ENCODE results near the gene ITGA5. TPM values are rescaled to one million over a fixed set of nuclear protein-coding genes. Genes with fewer than 3 reads are reported as not detected.

The ITGA5 gene
- total RNA-seq, 1 donor = 239 TPM

DNA sequence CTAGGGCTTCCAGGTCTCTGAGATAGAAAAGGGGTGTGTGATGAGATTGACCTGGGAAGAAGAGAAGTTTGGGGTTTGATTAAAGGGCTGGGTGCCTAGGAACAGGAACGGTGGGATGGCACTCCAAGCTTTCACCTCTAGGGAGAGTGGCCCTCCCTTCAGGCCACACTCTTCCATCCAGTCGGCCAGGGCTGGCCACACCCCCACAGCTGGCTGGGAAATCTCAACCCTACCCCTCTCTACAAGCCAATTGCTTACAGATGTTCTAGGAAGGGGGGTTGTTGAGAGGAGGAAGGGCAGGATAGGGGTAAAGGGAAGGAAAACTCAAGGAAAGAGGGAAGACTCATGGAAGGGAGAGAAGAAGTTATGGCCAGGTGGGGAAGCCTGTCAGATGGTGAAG, 6.6 kb upstream of the ITGA5 start:
- no peak overlapping the region for H3K4me3 ChIP-seq (ENCODE audit: low read depth, low read length)
- TF ChIP-seq, protein P1, sequence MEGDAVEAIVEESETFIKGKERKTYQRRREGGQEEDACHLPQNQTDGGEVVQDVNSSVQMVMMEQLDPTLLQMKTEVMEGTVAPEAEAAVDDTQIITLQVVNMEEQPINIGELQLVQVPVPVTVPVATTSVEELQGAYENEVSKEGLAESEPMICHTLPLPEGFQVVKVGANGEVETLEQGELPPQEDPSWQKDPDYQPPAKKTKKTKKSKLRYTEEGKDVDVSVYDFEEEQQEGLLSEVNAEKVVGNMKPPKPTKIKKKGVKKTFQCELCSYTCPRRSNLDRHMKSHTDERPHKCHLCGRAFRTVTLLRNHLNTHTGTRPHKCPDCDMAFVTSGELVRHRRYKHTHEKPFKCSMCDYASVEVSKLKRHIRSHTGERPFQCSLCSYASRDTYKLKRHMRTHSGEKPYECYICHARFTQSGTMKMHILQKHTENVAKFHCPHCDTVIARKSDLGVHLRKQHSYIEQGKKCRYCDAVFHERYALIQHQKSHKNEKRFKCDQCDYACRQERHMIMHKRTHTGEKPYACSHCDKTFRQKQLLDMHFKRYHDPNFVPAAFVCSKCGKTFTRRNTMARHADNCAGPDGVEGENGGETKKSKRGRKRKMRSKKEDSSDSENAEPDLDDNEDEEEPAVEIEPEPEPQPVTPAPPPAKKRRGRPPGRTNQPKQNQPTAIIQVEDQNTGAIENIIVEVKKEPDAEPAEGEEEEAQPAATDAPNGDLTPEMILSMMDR (IDR thresholded peaks at IDR 0.05; ENCODE audit: insufficient read depth, low read length) = no peak
- DNase-seq (ENCODE audit: low read depth) = peak; percentile 35

DNA sequence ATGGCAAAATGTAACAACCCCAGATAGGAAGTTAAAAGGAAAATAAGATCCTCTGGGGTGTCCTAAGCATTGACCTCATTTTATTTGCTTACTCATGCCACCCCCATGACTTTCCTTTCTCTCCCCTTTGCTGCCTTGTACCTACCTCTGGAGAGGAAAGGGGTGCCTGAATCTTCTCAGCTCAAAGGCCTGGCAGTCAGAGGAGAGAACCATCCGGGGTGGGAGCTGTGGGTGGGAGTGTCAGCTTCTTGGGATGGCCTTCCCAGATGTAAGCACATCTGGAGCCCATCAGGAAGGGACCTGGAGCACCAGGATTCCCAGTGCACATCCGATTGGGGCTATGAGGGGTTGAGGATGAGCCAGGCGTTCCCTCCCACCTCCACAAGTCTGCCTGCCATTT, 5.2 kb upstream of the ITGA5 start:
- TF ChIP-seq, protein P1 (IDR thresholded peaks at IDR 0.05; ENCODE audit: insufficient read depth, low read length) = no peak
- no peak overlapping the region for H3K4me3 ChIP-seq (ENCODE audit: low read depth, low read length)
- DNase-seq (ENCODE audit: low read depth) = no peak

DNA sequence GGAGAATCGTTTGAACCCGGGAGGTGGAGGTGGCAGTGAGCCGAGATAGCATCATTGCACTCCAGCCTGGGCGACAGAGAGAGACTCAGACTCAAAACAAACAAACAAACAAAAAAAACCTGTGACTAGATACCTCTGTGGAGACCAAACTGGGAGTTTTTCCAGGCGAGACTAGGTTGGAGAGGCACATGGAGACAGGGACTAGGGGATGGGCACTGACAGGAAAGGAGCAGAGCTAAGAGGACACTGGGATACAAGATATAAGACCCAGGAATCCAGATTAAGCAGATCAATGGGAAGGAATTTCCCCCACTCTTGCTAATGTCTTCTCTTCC, 4.7 kb upstream of the ITGA5 start:
- DNase-seq (ENCODE audit: low read depth) = no peak
- no peak overlapping the region for H3K4me3 ChIP-seq (ENCODE audit: low read depth, low read length)
- TF ChIP-seq, protein P1 (IDR thresholded peaks at IDR 0.05; ENCODE audit: insufficient read depth, low read length) = no peak

DNA sequence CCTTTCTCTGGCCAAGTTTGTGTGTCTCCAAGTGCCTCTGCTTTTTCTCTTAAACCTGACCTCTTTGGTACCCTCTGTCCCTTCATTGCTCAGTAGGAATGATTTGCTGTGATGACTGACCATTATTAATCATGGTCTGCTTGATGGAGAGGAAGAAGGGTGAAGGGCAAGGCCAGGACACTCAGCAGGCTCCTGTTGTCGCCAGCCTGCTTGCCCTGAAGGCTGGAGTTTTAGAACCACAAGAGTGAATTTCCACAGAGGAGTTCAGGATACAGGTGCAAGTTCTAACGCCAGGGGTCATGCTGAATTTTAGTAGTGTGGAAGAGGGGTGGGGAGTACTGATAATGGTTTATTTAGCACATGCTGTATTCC, 2.8 kb upstream of the ITGA5 start:
- TF ChIP-seq, protein P1 (IDR thresholded peaks at IDR 0.05; ENCODE audit: insufficient read depth, low read length) = no peak
- DNase-seq (ENCODE audit: low read depth) = no peak
- no peak overlapping the region for H3K4me3 ChIP-seq (ENCODE audit: low read depth, low read length)

DNA sequence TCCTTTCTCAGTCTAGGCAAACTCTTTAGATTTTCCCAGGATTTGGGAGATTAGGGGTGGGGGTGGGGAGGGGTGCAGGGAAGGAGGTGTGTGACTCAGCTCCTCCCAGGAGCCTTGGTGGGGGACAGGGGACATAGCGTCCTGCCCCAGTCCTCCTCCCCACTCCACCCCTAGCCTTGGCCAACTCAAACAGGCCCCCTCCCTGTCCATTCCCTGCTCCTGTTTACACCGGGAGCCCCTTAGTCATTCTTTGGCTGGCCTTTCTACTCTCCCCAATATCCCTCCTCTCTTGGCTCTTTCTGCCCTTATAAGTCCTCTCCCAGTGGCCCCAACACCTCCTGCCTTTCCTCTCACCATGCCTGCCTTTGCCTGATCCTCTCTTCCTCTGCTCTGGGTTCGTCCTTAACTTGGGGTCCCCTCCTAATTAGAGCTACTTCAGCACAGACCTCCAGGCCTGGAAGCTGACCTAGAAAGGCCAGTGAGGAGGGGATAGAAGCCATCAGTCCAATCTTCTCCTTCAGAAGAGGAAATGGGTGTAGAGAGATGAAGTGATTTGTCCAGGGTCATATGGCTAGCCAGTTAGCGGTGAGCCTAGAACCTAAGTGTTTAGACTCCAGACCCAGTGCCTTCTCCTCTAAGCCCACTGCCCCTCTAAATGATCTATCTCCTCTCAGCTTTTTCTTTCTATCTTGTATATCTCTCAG, 2.3 kb upstream of the ITGA5 start:
- TF ChIP-seq, protein P1 (IDR thresholded peaks at IDR 0.05; ENCODE audit: insufficient read depth, low read length) = no peak

DNA sequence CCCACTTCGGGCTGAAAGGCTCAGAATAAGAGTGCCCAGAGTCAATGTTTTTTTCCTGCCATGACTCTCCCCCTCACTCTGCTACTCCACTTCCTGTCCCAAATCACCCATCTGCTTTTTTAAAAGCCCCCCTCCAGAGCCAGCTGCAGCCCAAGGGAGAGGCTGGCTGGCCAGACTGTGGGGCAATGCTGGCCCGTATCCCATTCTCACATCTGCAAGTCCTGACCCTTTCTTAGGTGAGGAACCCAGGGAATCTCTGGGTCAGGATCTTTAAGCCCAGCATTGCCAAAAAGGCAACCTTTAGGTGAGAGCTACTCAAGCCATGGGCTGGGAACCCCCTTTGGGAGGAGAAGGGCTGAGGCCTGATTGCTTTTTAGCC, 1.7 kb upstream of the ITGA5 start:
- TF ChIP-seq, protein P1 (IDR thresholded peaks at IDR 0.05; ENCODE audit: insufficient read depth, low read length) = no peak
- H3K4me3 ChIP-seq (ENCODE audit: low read depth, low read length) = no peak overlapping the region
- no peak for DNase-seq (ENCODE audit: low read depth)

More for the DNA sequence above, 2.3 kb upstream of the ITGA5 start:
- no peak overlapping the region for H3K4me3 ChIP-seq (ENCODE audit: low read depth, low read length)
- DNase-seq (ENCODE audit: low read depth) = peak; percentile 57
